Transverse colon (tissue), 4 donors: ENCODE data around the gene KRT14.
"Not testable (repeated sequence)": the region's sequence is repeated elsewhere in the genome, so short reads cannot be mapped to it uniquely, and the experiment has no call there.

Experiments used
- CTCF ChIP-seq, 5 experiments: fragments of 200-600 bp in 3 of 5; fragments of 450-650 bp in 2 of 5; sonication (generic) in 3 of 5; IDR thresholded peaks; 1 replicate in 2 of 5; 2 replicates in 3 of 5; pipeline ENCODE4 v1.5.1; 2016 to 2017; ENCODE audit warnings: antibody characterized with exemption in 5 of 5, inconsistent platforms in 3 of 5, mild to moderate bottlenecking in 2 of 5, moderate library complexity in 1 of 5
- POLR2A ChIP-seq: fragments of 450-650 bp; IDR thresholded peaks from one replicate; pipeline ENCODE4 v1.6.1; 2016; ENCODE audit warnings: antibody characterized with exemption, mild to moderate bottlenecking, moderate library complexity
- POLR2AphosphoS5 ChIP-seq, 3 donors: sonication (generic); formaldehyde crosslinking; IDR thresholded peaks; one replicate each; pipeline ENCODE4 v1.6.1; 2016; ENCODE audit warnings: antibody characterized with exemption in 3 of 3

GRCh38 chr17:41623184-41623861, 36.6 kb upstream of the KRT14 start:
- TF ChIP-seq CTCF (IDR thresholded peaks at IDR 0.05); POLR2A; POLR2AphosphoS5 (IDR thresholded peaks at IDR 0.05): not testable (repeated sequence)
